HG03469 (cell line): Measurements from ENCODE around the gene EEPD1.
"Not testable (repeated sequence)": the region's sequence is repeated elsewhere in the genome, so short reads cannot be mapped to it uniquely, and the experiment has no call there.

Experiments used
- ATAC-seq: cut with Tn5 transposase; IDR thresholded peaks from one replicate; pipeline ENCODE4 v1.9.1; 2021; ENCODE audit warnings: mild to moderate bottlenecking, moderate library complexity, moderate number of reproducible peaks; ENCODE audit not compliant: unreplicated experiment

EEPD1 gene

GRCh38 chr7:36210291-36210922, 57.4 kb downstream of the EEPD1 start:
- ATAC-seq: no peak

- ATAC-seq: no peak
These were observed 61.8 kb downstream of the EEPD1 start for GRCh38 chr7:36214608-36215456.

GRCh38 chr7:36215457-36215765, 62.4 kb downstream of the EEPD1 start:
- ATAC-seq: no peak

- no peak for ATAC-seq
These were observed 63.1 kb downstream of the EEPD1 start for GRCh38 chr7:36216063-36216684.

DNA sequence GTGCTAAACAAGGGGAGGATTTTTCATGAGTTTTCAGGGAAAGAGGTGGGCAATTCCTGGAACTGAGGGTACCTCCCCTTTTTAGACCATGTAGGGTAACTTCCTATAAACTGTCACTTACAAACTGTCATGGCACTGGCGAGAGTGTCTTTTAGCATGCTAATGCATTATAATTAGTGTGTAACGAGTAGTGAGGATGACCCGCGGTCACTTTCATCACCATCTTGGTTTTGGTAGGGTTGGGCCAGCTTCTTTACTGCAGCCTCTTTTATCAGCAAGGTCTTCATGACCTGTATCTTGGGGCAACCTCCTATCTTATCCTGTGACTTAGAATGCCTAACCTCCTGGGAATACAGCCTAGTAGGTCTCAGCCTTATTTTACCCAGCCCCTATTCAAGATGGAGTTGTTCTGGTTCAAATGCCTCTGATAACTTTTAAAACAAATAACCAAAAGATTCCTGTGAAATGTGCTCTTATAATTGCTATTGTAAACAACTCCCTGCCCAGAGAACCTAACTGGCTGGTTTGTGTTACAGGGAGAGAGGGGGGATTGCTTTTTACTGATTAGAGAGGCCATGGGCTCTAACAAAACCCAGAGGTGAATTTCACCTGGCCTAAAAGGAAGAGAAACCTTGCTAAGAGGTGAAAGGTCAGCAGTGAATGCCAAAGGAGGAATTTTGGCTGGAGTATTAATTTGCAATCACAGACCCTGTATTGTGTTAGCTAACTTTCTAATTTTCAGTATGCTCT, 64.3 kb downstream of the EEPD1 start:
- no peak for ATAC-seq

GRCh38 chr7:36217961-36218284, 64.9 kb downstream of the EEPD1 start:
- no peak for ATAC-seq

GRCh38 chr7:36219429-36219828, 66.4 kb downstream of the EEPD1 start:
- ATAC-seq: no peak

GRCh38 chr7:36223851-36224250, 70.8 kb downstream of the EEPD1 start:
- no peak for ATAC-seq

DNA sequence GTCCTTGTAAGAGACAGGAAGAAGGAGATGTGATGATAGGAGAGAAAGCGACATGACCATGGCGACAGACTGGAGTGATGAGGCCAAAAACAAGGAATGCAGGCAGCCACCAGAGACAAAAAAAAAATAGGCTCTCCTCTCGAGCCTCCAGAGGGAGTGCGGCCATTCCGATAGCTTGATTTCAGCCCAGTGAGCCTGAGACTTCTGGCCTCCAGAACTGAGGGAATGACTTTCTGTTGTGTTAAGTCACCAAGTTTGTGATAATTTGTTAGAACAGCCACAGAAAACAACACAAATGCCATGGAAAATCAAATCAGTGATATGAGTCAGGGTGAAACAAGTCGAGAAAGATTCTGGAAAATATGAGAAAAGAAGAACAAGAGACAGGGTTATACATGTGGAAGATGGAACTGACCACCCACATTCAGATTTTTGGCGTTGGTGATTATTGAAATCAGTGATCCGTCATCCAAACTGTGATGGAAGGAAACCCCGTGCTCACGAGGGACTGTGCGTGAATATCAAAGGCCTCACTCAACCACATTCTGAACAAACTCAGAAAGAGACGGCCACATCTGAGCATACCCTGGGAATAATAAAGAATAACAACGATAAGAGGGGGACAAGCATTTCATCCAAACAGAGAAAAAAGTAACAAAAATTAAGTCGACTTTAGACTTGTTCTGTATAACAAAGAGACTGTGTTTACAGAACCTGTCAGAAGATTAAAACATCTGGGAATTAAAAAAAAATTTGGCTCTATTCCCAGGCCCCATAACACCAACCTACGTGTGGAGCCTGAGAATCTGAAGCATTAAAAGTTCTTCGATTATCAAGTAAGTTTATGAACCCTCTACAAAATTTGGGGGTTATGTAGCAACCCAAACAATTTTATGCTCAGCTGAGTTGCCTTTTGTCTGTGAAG, 72.1 kb downstream of the EEPD1 start:
- ATAC-seq: no peak

DNA sequence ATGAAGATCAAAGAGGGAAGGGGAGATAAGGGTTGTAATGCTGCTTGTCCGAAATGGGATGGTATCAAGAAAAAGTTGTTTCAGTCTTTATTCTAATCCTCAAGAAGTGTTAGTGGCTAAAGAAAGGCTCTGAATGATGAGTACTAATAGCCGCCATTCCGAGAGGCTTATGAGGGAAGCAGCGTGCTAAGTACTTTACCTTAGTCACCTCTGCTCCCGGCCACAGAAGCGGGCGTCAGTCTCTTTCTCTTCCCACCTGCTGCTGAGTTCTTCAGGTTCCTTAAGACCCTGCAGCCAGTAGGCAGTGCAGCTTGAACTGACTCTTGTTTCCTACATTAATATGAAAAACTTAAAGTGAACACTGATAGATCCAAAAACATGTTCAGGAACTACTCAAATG, 73.1 kb downstream of the EEPD1 start:
- no peak for ATAC-seq

DNA sequence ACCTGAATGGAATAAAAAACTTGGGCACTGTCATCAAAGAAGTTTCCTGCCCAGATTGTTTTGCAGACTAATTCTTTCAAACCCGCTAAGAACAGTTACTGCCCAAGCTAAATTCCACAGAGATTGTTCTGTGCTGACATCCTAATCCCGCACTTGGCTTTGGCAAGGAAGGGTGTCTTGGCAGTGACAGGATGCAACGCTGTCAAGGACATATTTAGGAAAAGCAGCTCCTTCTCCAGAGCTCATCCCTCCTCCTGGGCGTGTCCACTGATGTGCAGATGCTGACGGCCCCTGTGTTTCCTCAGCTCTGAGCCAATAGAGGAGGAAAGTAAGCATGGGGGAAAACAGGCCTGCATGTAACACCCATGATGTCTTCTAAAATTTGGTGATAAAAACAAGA, 74.2 kb downstream of the EEPD1 start:
- no peak for ATAC-seq

GRCh38 chr7:36228039-36228438, 75.0 kb downstream of the EEPD1 start:
- no peak for ATAC-seq

DNA sequence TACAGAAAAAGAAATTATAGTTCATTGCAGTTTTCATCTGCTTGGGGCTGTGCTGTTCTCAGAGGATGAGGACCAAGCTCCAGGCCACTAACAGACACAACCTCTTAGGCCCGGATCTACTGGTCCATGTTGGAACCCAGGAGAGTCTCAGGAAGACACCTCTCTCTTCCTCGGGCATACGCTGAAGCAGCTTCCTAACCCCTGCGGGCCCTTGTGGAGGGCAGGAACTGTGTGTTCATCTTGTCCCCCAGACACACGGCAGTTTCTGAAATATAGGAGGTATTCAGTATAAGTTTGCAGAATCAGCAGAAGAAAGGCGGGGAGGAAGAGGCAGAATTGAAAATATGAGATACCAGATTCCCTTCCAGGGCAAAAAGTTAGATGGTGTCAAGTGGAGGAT, 78.4 kb downstream of the EEPD1 start:
- no peak for ATAC-seq

DNA sequence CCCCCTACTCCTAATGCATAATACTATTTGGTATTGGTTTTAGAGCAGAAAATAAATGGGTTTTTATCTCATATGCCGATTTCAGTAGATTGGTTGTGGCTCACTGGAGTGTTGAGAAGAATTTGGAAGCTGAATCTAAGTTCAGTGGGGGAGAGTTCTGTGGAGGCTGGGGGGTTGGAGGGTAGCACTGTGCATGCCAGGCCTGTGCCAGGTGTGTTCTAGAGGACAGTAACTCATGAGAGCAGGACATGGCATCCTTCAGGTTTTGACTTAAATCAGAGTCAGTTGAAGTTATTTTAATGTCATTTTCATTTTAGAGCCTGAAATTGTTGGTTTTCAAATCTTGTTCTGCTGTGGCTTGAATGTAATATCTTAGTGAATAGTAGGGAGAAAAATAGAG, 79.5 kb downstream of the EEPD1 start:
- no peak for ATAC-seq

DNA sequence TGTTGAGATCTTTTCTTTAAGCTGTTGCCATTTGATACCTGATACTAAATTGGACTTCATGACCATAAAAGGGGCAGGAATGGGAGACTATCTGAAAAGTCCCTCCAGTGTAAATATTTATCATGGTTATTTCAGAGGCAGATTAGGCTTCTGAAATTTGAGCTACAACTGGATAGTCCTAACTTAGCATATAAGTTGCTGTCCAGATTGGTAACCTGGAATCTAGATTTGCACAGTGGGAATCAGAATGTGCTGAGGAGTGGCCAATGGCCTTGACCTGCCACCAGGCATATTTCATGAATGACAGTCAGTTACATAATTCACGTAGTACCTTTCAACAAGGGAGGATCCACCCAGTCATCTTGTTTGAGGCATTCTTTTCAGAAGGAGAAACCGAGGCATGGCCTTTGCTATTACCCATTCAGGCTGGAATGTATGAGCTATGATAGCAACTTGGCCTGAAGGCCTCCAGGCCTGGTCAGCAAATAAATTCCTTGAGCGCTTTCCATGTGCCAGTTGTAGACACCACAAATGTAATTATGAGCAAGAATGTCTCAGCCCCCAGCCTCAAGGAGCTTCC, 80.0 kb downstream of the EEPD1 start:
- ATAC-seq: no peak

DNA sequence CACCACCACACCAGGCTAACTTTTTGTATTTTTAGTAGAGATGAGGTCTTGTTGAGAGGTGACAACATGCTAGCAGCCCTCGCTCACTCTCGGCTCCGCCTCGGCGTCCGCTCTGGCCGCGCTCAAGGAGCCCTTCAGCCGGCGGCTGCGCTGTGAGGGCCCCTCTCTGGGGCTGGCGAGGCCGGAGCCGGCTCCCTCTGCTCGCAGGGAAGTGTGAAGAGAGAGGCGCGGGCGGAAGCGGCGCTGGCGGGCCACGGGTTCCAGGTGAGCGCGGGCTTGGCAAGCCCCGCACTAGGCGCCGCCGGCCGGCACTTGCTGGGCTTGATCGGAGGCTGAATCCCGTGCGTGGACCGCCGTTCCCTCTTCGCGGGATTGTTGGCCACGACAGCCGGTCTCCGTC, 83.0 kb downstream of the EEPD1 start:
- ATAC-seq: no peak

GRCh38 chr7:36238138-36238537, 85.1 kb downstream of the EEPD1 start:
- no peak for ATAC-seq

GRCh38 chr7:36243356-36243755, 90.3 kb downstream of the EEPD1 start:
- ATAC-seq: not testable (repeated sequence)

GRCh38 chr7:36244001-36244400, 90.9 kb downstream of the EEPD1 start:
- ATAC-seq: not testable (repeated sequence)

DNA sequence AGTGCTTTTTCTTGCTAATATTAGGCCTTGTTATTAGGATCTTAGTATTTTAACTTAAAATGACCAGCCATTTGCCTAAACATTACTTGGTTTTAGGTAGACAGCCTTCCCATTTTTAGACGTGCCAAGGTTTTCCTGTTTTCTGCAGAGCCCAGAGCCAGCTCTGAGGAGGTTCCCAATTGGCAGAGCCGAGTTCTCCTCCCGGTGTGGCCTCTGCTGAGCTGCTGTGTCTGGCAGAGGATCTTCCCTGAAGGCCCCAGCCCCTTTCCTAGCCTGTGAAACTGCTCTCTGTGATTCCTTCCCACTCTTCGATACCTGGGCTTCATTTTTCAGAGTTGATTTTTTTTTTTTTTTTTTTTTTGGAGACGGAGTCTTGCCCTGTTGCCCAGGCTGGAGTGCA, 91.4 kb downstream of the EEPD1 start:
- ATAC-seq: no peak
